ENCODE results near the gene FBXL19. TPM values are rescaled to one million over a fixed set of nuclear protein-coding genes. Genes with fewer than 3 reads are reported as not detected.

The FBXL19 gene
- total RNA-seq, 1 donor from 2014 or later: 56.4 TPM

DNA sequence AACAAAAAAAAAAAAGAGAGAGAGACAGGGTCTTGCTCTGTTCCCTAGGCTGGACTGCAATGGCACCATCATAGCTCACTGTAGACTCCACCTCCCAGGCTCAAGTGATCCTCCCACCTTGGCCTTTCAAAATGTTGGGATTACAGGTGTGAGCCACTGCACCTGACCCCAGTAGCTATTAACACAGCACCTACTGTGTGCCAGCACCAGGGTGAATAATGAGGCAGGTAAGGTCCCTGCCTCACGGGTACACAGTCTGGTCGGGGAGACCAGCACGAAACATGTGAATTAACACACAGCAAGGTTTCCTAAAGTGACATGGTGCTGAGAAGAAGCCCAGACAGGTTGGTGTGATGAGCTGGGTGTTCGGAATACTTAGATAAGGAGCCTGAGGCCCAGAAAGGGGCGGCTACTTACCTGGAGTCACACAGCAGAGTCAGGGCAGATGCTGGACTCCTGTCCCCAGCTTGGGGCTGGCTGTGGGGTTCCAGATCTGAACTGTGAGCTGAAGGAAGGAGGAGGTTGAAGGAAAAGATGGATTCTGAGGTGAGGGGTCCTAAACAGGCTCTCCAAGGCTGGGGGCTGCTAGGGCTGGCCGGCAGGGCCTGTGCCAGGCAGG lies 10.5 kb upstream of the FBXL19 start:
- H3K9me3 Mint-ChIP-seq: no peaks in the 10 kb centered on the region
- no peaks in the 10 kb centered on the region for H3K4me1 Mint-ChIP-seq
- H3K36me3 Mint-ChIP-seq: no peaks in the 10 kb centered on the region
- no peak overlapping the region for H3K4me3 Mint-ChIP-seq
- H3K27me3 Mint-ChIP-seq (ENCODE audit: low read depth): no peaks in the 10 kb centered on the region
- no peak overlapping the region for H3K27ac Mint-ChIP-seq
- DNase-seq (ENCODE audit: low spot score in 2 of 2, unreplicated experiment in 2 of 2): no peak
- no peak for TF ChIP-seq CTCF (IDR thresholded peaks at IDR 0.05; ENCODE audit: unreplicated experiment)

DNA sequence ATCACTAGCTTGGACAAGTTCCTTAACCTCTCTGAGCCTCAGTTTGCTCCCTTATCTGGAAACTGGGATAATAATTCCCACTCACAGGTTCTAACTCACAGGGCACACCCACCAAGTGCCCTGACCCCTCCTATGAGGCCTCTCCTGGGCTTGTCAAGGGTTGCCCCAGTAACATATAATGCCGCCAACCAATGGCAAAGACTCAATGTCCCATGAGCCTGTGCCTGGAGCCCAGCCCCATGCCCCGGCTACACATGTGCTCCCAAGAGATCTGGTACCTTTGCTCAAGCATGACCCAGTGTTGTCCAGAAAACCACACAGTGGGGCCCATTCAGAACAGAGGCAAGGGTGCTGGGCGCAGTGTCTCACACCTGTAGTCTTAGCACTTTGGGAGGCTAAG lies 8.5 kb upstream of the FBXL19 start:
- H3K9me3 Mint-ChIP-seq: no peaks in the 10 kb centered on the region
- no peak for DNase-seq (ENCODE audit: low spot score in 2 of 2, unreplicated experiment in 2 of 2)
- no peak overlapping the region for H3K4me3 Mint-ChIP-seq
- no peak for TF ChIP-seq CTCF (IDR thresholded peaks at IDR 0.05; ENCODE audit: unreplicated experiment)
- H3K36me3 Mint-ChIP-seq: no peaks in the 10 kb centered on the region
- no peaks in the 10 kb centered on the region for H3K4me1 Mint-ChIP-seq
- no peak overlapping the region for H3K27ac Mint-ChIP-seq
- H3K27me3 Mint-ChIP-seq (ENCODE audit: low read depth): no peaks in the 10 kb centered on the region

GRCh38 chr16:30918614-30919013 lies 4.8 kb upstream of the FBXL19 start:
- Mint-ChIP-seq H3K4me1 (no peaks in the 10 kb centered on the region), H3K9me3 (no peaks in the 10 kb centered on the region)

DNA sequence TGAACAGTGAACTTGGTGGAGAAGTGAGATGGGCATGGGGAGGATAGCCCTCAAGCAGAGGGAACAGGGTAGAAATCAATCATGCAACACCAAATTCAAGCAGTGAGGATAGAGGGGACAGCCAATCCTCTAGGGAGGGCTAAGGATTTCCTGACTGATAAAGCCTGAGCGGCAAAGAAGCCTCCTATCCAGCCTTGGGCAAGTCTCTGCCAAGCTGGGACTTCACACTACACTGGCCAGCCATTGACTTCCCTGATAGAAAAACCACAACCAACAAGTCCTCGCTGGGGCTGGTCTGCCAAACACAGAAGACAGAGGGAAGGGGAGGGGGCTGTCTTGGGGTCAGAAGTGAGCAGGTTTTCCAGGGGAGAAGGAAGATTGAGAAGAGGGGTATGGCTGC lies 2.5 kb upstream of the FBXL19 start:
- Mint-ChIP-seq H3K9me3 (no peaks in the 10 kb centered on the region), H3K27ac (peak overlapping the region; percentile 26), H3K4me3 (peak overlapping the region; percentile 40), H3K36me3 (no peaks in the 10 kb centered on the region), H3K4me1 (peaks cover 8% of the 10 kb centered on the region), H3K27me3 (ENCODE audit: low read depth) (no peaks in the 10 kb centered on the region)
- no peak for DNase-seq (ENCODE audit: low spot score in 2 of 2, unreplicated experiment in 2 of 2)
- no peak for TF ChIP-seq CTCF (IDR thresholded peaks at IDR 0.05; ENCODE audit: unreplicated experiment)

More at GRCh38 chr16:30918614-30919013, 4.8 kb upstream of the FBXL19 start:
- Mint-ChIP-seq H3K4me3 (no peak overlapping the region), H3K27ac (no peak overlapping the region), H3K27me3 (ENCODE audit: low read depth) (no peaks in the 10 kb centered on the region), H3K36me3 (no peaks in the 10 kb centered on the region)
- TF ChIP-seq CTCF (IDR thresholded peaks at IDR 0.05; ENCODE audit: unreplicated experiment): no peak
- DNase-seq (ENCODE audit: low spot score in 2 of 2, unreplicated experiment in 2 of 2): no peak

DNA sequence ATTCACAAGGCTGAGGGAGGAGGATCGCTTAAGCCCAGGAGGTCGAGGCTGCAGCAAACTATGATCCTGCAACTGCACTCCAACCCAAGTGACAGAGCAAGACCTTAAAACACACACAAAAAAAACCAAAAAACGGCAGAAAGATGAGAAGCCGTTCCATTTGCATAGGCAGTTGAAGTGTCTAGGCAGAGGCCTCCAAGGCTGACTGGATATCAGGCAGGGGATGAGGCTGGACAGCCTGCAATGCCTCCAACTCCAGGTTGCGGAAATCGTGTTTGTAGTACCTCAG lies 2.0 kb upstream of the FBXL19 start:
- Mint-ChIP-seq H3K9me3 (no peaks in the 10 kb centered on the region), H3K4me1 (peaks cover 13% of the 10 kb centered on the region), H3K27me3 (ENCODE audit: low read depth) (no peaks in the 10 kb centered on the region), H3K4me3 (peak overlapping the region; percentile 100), H3K27ac (peak overlapping the region; percentile 100), H3K36me3 (no peaks in the 10 kb centered on the region)
- no peak for TF ChIP-seq CTCF (IDR thresholded peaks at IDR 0.05; ENCODE audit: unreplicated experiment)
- no peak for DNase-seq (ENCODE audit: low spot score in 2 of 2, unreplicated experiment in 2 of 2)
